D721Med (cell line): ENCODE results near the gene NR3C2.

Experiments
- DNase-seq: peaks from one replicate; pipeline ENCODE4 v3.0.0; 2011; ENCODE audit warnings: low spot score; ENCODE audit not compliant: insufficient read length
- FAIRE-seq: peaks from 2 replicates; lab custom pipeline; 2011; peaks lifted over from hg19 to GRCh38; lab: Jason Lieb, UNC
- TF ChIP-seq, protein P1 (sequence below): IDR thresholded peaks from 2 replicates; pipeline ENCODE4 v1.5.1; 2012; ENCODE audit warnings: mild to moderate bottlenecking, control low read depth; ENCODE audit not compliant: insufficient read depth; ENCODE audit errors: missing control alignments

Gene NR3C2

DNA sequence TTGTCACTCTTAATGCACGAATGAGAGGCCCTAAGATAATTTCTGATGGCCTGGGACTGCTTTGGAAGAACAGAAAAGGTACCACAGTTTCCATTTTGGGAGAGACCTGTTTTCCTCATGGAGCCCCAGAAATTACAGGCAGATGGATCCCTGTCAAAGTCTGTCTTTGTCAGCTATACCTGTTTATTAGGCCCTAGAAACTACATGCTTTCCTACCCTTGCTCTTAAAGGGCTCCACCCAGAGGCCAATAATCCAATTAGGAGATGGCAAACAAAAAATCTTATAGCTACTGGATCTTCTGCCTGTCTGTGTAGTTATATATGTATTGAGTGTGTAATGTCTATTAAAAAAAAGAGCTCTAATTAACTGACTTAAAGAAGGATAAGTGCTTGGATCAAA lies 141.3 kb downstream of the NR3C2 start:
- TF ChIP-seq, protein P1, sequence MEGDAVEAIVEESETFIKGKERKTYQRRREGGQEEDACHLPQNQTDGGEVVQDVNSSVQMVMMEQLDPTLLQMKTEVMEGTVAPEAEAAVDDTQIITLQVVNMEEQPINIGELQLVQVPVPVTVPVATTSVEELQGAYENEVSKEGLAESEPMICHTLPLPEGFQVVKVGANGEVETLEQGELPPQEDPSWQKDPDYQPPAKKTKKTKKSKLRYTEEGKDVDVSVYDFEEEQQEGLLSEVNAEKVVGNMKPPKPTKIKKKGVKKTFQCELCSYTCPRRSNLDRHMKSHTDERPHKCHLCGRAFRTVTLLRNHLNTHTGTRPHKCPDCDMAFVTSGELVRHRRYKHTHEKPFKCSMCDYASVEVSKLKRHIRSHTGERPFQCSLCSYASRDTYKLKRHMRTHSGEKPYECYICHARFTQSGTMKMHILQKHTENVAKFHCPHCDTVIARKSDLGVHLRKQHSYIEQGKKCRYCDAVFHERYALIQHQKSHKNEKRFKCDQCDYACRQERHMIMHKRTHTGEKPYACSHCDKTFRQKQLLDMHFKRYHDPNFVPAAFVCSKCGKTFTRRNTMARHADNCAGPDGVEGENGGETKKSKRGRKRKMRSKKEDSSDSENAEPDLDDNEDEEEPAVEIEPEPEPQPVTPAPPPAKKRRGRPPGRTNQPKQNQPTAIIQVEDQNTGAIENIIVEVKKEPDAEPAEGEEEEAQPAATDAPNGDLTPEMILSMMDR: no peak
- DNase-seq (no peak), FAIRE-seq (no peak)

DNA sequence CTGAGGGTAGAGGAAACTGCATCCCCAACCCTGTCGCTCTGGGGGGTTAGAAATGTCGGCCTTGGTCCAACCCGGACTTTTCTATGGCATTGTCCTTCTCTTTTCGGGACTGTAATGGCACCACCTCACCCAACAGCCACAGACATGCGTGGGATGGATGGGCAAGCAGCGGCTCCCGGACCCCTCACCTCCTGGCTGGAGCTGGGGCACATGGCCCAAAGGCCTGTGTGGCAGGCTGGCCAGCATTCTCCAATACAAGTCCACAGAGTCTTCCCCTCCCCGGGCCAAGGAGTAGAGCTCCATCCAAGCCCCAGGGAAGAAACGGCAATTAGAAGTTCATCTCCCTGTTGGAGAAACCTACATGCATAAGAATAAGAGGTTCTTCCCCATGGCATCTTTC lies 142.9 kb downstream of the NR3C2 start:
- TF ChIP-seq, protein P1: no peak
- FAIRE-seq (no peak), DNase-seq (no peak)

DNA sequence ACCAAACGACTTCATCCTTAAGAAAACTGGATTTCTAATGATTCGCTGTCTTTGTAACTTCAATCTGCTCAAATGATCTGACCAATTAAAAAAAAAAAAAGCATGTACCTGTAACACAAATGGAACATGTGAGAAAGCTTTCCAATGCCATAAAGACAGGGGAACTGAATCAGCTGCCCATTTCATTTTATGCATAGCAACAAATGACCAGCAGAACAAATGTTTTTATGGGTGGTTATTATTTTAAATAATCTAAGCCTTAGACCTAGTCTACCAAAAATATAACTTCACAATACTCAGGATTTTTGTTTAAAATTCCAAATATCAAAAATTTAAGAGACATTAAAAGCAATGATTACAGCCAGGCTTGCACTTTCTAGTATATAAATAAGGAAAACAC lies 145.7 kb downstream of the NR3C2 start:
- FAIRE-seq (no peak), DNase-seq (no peak)
- TF ChIP-seq, protein P1: no peak

DNA sequence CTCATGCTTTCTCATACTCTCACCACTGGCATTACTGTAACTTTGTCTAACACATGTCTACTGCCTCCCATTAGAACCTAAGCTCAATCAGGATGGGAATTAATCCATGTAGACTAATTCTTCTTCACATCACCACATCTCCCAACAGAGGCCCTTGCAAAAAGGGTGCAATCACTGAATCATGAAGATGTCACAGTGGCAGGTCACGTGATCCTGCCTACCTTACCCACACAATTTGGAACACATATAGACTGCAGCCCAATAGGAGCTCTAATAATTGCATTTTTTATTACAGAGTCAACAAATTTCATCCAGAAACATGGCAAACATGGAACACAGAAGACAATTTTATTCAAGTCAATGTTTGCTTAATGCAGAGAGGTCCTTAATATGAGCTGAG lies 146.6 kb downstream of the NR3C2 start:
- DNase-seq (no peak), FAIRE-seq (no peak)
- TF ChIP-seq, protein P1: no peak

DNA sequence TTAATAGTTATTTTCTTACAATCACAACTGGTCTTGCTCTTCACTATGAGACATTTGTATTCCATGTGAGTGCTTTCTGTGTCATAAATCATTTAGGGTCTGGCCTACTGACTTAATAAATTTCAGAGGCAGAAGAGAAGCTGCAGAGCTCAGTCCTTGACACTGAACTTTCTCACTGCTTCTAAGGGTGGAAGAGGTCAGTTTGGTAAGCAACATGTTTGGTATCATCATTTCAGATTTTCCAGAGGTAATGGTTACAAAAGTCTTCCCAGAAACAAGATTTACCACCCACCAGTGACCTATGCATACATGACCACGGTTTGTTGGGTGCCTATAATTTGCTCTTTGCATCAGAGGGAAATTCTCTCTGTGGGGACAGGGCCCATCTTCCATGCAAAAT lies 148.6 kb downstream of the NR3C2 start:
- DNase-seq (no peak), FAIRE-seq (no peak)
- TF ChIP-seq, protein P1: no peak

DNA sequence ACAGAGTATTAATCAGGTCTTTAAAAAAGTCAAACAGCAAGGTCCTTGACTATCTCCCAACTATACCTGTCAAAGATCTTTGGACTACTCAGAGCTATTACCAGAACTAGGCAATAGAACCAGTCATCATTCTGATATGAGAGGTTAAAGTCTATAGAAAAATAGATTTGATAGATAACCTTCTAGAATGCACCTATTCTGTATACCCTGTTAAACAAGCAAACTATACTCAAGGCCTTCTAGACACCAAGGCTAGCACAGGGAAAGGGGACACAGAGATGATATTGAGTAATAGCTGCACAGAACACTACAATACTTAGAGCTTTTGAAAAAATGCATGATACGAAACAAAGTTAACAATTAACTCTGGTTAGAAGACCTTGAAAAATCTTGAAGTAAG lies 149.5 kb downstream of the NR3C2 start:
- TF ChIP-seq, protein P1: no peak
- no peak for DNase-seq
- FAIRE-seq: no peak

DNA sequence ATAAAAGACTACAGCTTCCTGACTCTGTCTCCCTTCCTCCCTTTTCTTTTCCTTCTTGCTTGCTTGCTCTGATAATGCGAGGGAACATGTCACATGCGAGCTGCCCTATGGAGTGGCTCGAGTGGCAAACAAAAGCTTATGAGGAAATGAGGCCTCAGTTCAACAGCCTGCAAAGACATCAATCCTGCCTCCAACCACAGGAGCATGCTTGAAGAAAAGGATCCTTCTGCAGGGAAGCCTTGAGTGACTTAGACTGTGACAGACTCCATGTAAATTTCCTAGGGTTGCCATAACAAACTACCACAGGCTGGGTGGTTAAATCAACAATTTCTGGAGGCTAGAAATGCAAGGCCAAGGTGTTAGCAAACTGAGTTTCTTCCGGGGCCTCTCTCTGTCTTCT lies 152.5 kb downstream of the NR3C2 start:
- FAIRE-seq: no peak
- TF ChIP-seq, protein P1: no peak

More for the DNA sequence above, 152.5 kb downstream of the NR3C2 start:
- no peak for DNase-seq
